ENCODE results near the gene MEGF10.
"Not testable (repeated sequence)": the region's sequence is repeated elsewhere in the genome, so short reads cannot be mapped to it uniquely, and the experiment has no call there.

DNA sequence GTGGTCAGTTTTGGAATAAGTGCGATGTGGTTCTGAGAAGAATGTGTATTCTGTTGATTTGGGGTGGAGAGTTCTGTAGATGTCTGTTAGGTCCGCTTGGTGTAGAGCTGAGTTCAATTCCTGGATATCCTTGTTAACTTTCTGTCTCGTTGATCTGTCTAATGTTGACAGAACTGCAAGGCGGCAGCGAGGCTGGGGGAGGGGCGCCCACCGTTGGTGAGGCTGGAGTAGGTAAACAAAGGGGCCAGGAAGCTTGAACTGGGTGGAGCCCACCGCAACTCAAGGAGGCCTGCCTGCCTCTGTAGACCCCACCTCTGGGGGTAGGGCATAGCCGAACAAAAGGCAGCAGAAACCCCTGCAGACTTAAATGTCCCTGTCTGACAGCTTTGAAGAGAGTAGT, 22.3 kb upstream of the MEGF10 start:
- TF ChIP-seq POLR2AphosphoS5 (IDR thresholded peaks at IDR 0.05; ENCODE audit: borderline replicate concordance, low read depth, low read length); EZH2 (IDR thresholded peaks at IDR 0.05); FOXP2 (optimal IDR thresholded peaks at IDR 0.05; ENCODE audit: control extremely low read depth, extremely low read length, insufficient read depth): not testable (repeated sequence)

Measured in SK-N-MC (cell line).